ENCODE data around the gene PIGQ. TPM values are rescaled to one million over a fixed set of nuclear protein-coding genes. Genes with fewer than 3 reads are reported as not detected.

PIGQ gene
- total RNA-seq, 1 experiment from 2014 or later = 58.0 TPM

DNA sequence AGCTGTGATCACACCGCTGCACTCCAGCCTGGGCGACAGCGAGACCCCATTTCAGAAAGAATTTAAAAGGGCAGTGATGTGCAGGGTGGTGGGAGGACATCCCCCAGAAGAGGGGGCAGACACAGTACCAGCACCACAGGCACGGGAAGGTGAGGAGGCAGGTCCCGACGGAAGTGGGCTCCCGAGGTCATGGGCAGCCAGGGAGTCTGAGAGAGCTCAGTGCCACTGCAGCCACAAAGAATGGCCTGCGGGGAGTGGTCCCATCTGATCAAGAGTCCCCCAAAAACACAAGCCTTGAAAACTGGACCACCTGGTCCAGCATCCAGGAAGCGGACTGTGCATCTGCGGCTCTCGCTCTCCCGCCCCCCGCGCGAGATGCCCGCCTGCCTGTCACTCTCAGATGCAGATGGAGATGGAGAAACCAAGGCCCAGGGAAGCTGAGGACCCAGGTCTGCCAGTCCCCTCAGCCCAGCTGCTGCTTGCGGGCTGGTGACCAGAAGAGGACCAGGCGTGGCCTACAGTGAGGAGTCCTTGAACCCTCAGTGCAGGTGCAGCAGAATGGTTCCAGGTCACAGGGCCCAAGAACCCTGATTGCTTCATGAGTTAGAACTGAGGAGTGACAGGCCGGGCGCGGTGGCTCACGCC lies 46.5 kb upstream of the PIGQ start:
- WGBS (ENCODE audit: extremely low coverage, insufficient read length, low lambda C conversion rate) = no CpG with 5 or more reads among the region's 22 CpGs
- Histone ChIP-seq H4K8ac (replicated peaks; ENCODE audit: insufficient read length, low read depth, low read length) (no peak overlapping the region), H3K79me2 (ENCODE audit: insufficient read depth, low read length) (no peaks in the 10 kb centered on the region; the same call in 1 of the 2 replicates), H3K4me2 (ENCODE audit: insufficient read depth, insufficient read length, low read length) (no peak overlapping the region), H3K18ac (ENCODE audit: insufficient read length, low read depth, low read length) (no peak overlapping the region), H3K56ac (ENCODE audit: insufficient read length, low read depth, low read length) (no peak overlapping the region), H3K4me1 (ENCODE audit: insufficient read depth, low read length) (no peaks in the 10 kb centered on the region), H4K91ac (ENCODE audit: insufficient read length, low read depth, low read length) (no peak overlapping the region), H2BK120ac (ENCODE audit: low read depth, low read length, poor library complexity, severe bottlenecking) (no peak overlapping the region), H2BK20ac (ENCODE audit: low read depth, low read length, poor library complexity, severe bottlenecking) (no peak overlapping the region), H3K79me1 (ENCODE audit: insufficient read depth, low read depth, low read length, poor library complexity, severe bottlenecking) (no peaks in the 10 kb centered on the region), H3K14ac (ENCODE audit: insufficient read depth, low read length) (no peak overlapping the region), H2BK15ac (ENCODE audit: low read depth, low read length) (no peak overlapping the region), H3K23me2 (ENCODE audit: insufficient read length, low read depth, low read length, poor library complexity, severe bottlenecking) (peaks cover 6% of the 10 kb centered on the region), H3K9me3 (ENCODE audit: control insufficient read depth, low read depth, low read length) (no peaks in the 10 kb centered on the region), H3K23ac (ENCODE audit: insufficient read length, low read depth, low read length) (no peak overlapping the region), H2BK5ac (ENCODE audit: insufficient read length, low read length) (no peak overlapping the region), H4K5ac (ENCODE audit: insufficient read length, low read depth, low read length) (no peak overlapping the region), H4K20me1 (ENCODE audit: control insufficient read depth, insufficient read depth, insufficient read length) (no peaks in the 10 kb centered on the region), H2AFZ (ENCODE audit: low read length) (no peak overlapping the region), H3K27ac (ENCODE audit: insufficient read length, low read depth, low read length) (no peak overlapping the region), H2BK12ac (ENCODE audit: insufficient read length, low read depth, low read length) (no peak overlapping the region), H3T11ph (ENCODE audit: low read length) (no peak overlapping the region), H3K9ac (ENCODE audit: extremely low read depth, insufficient read length, low read length) (no peak overlapping the region), H3K27me3 (ENCODE audit: insufficient read depth, low read length) (no peaks in the 10 kb centered on the region), H3K4ac (ENCODE audit: low read depth, low read length) (no peak overlapping the region), H2AK5ac (ENCODE audit: insufficient read length, low read length) (no peak overlapping the region)
- Mint-ChIP-seq H3K27ac (peak overlapping the region in 1 of 3 experiments; percentile 67; a peak in 3 of 7 replicates), H3K9me3 (no peaks in the 10 kb centered on the region), H3K4me3 (no peak overlapping the region), H3K27me3 (ENCODE audit: low read depth) (no peaks in the 10 kb centered on the region; the same call in 1 of the 2 replicates), H3K4me1 (peaks cover 7 to 8% of the 10 kb centered on the region in 2 experiments), H3K36me3 (ENCODE audit: insufficient read depth in 1 of 3, low read depth in 3 of 3) (peaks cover 0 to 16% (median 13%) of the 10 kb centered on the region in 3 experiments; a peak in 5 of 7 replicates)
- DNase-seq = no peak
- TF ChIP-seq, protein P1, sequence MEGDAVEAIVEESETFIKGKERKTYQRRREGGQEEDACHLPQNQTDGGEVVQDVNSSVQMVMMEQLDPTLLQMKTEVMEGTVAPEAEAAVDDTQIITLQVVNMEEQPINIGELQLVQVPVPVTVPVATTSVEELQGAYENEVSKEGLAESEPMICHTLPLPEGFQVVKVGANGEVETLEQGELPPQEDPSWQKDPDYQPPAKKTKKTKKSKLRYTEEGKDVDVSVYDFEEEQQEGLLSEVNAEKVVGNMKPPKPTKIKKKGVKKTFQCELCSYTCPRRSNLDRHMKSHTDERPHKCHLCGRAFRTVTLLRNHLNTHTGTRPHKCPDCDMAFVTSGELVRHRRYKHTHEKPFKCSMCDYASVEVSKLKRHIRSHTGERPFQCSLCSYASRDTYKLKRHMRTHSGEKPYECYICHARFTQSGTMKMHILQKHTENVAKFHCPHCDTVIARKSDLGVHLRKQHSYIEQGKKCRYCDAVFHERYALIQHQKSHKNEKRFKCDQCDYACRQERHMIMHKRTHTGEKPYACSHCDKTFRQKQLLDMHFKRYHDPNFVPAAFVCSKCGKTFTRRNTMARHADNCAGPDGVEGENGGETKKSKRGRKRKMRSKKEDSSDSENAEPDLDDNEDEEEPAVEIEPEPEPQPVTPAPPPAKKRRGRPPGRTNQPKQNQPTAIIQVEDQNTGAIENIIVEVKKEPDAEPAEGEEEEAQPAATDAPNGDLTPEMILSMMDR (conservative IDR thresholded peaks at IDR 0.05) = no peak
